GM23338 (cell line): Measurements from ENCODE around the gene SAAL1. TPM values are rescaled to one million over a fixed set of nuclear protein-coding genes. Genes with fewer than 3 reads are reported as not detected.

ENCODE experiments used
- ATAC-seq: fragments of 200-7000 bp; cut with Tn5 transposase; 3 replicates; pipeline ENCODE4 v1.9.1; 2020
- DNase-seq: peaks from one replicate; pipeline ENCODE4 v3.0.0-alpha.2; 2015; ENCODE audit warnings: low spot score
- H2AFZ ChIP-seq: fragments of 200-600 bp; sonication (generic); 2 replicates; pipeline ENCODE4 v1.8.0; 2016; ENCODE audit warnings: antibody characterized with exemption, mild to moderate bottlenecking, moderate library complexity
- H3F3A ChIP-seq: fragments of 200-600 bp; sonication (generic); replicated peaks from 2 replicates; pipeline ENCODE4 v1.8.0; 2017; ENCODE audit warnings: antibody characterized with exemption, mixed run types, low read depth
- H3K27ac ChIP-seq: fragments of 200-600 bp; sonication (generic); 2 replicates; pipeline ENCODE4 v1.6.1; 2016; ENCODE audit warnings: low read depth
- H3K27me3 ChIP-seq: fragments of 200-600 bp; sonication (generic); 2 replicates; pipeline ENCODE4 v1.8.0; 2016; ENCODE audit warnings: mild to moderate bottlenecking, mixed run types, moderate library complexity; ENCODE audit not compliant: insufficient read depth
- H3K36me3 ChIP-seq: fragments of 200-600 bp; sonication (generic); 2 replicates; pipeline ENCODE4 v1.8.0; 2016; ENCODE audit warnings: mild to moderate bottlenecking; ENCODE audit not compliant: insufficient read depth
- H3K4me1 ChIP-seq: fragments of 200-600 bp; sonication (generic); 2 replicates; pipeline ENCODE4 v1.8.0; 2016; ENCODE audit warnings: mild to moderate bottlenecking, moderate library complexity; ENCODE audit not compliant: insufficient read depth
- H3K4me2 ChIP-seq: fragments of 200-600 bp; sonication (generic); 2 replicates; pipeline ENCODE4 v1.7.1; 2017; ENCODE audit warnings: mixed run types
- H3K4me3 ChIP-seq: fragments of 200-600 bp; sonication (generic); 2 replicates; pipeline ENCODE4 v1.6.1; 2016; ENCODE audit warnings: mixed run types
- H3K79me2 ChIP-seq: fragments of 200-600 bp; sonication (generic); replicated peaks from 2 replicates; pipeline ENCODE4 v1.8.0; 2017; ENCODE audit warnings: mild to moderate bottlenecking; ENCODE audit not compliant: insufficient read depth
- H3K9me2 ChIP-seq: fragments of 200-600 bp; sonication (generic); 2 replicates; pipeline ENCODE4 v1.8.0; 2017; ENCODE audit not compliant: insufficient read depth
- H4K20me1 ChIP-seq: fragments of 200-600 bp; sonication (generic); replicated peaks from 2 replicates; pipeline ENCODE4 v1.8.0; 2017; ENCODE audit warnings: mild to moderate bottlenecking; ENCODE audit not compliant: insufficient read depth
- H3K27ac Mint-ChIP-seq: 2 replicates; pipeline ENCODE4 v1.8.0; 2020; ENCODE audit warnings: inconsistent platforms, mild to moderate bottlenecking, moderate library complexity, mixed read lengths
- H3K27me3 Mint-ChIP-seq: 3 replicates; pipeline ENCODE4 v1.8.0; 2022; ENCODE audit warnings: low read depth, mild to moderate bottlenecking, moderate library complexity, mixed read lengths, inconsistent platforms; ENCODE audit not compliant: insufficient read depth, poor library complexity
- H3K36me3 Mint-ChIP-seq: 3 replicates; pipeline ENCODE4 v1.8.0; 2021; ENCODE audit warnings: low read depth, mild to moderate bottlenecking, inconsistent platforms, moderate library complexity, mixed read lengths
- H3K4me1 Mint-ChIP-seq: 3 replicates; pipeline ENCODE4 v1.8.0; 2020; ENCODE audit warnings: mild to moderate bottlenecking, inconsistent platforms, mixed read lengths
- H3K4me3 Mint-ChIP-seq: 3 replicates; pipeline ENCODE4 v1.8.0; 2021; ENCODE audit warnings: moderate library complexity, mild to moderate bottlenecking, inconsistent platforms, mixed read lengths
- H3K9me3 Mint-ChIP-seq: 3 replicates; pipeline ENCODE4 v1.8.0; 2020; ENCODE audit warnings: moderate library complexity, mild to moderate bottlenecking, inconsistent platforms, mixed read lengths
- CREB1 ChIP-seq: fragments of 250-450 bp; sonication (Bioruptor Pico); IDR thresholded peaks from 2 replicates; pipeline ENCODE4 v1.5.0; 2020; ENCODE audit warnings: low read depth, mild to moderate bottlenecking, moderate library complexity
- EZH2 ChIP-seq: fragments of 200-600 bp; sonication (generic); IDR thresholded peaks from one replicate; pipeline ENCODE4 v1.8.0; 2017; ENCODE audit warnings: antibody characterized with exemption, mild to moderate bottlenecking, low read depth; ENCODE audit not compliant: unreplicated experiment
- EZH2phosphoT487 ChIP-seq: fragments of 200-600 bp; sonication (generic); IDR thresholded peaks from one replicate; pipeline ENCODE4 v1.8.1; 2018; ENCODE audit warnings: antibody characterized with exemption; ENCODE audit not compliant: unreplicated experiment
- JUNB ChIP-seq: IDR thresholded peaks from one replicate; pipeline ENCODE4 v1.6.1; 2016; ENCODE audit warnings: antibody characterized with exemption; ENCODE audit not compliant: unreplicated experiment
- NANOG ChIP-seq: IDR thresholded peaks from 2 replicates; pipeline ENCODE4 v1.6.1; 2016; ENCODE audit warnings: antibody characterized with exemption, borderline replicate concordance
- POLR2AphosphoS5 ChIP-seq: IDR thresholded peaks from 2 replicates; pipeline ENCODE4 v1.6.1; 2016; ENCODE audit warnings: antibody characterized with exemption, low read depth
- STAT1 ChIP-seq: IDR thresholded peaks from one replicate; pipeline ENCODE4 v1.6.1; 2016; ENCODE audit warnings: antibody characterized with exemption; ENCODE audit not compliant: unreplicated experiment
- ZNF114 ChIP-seq: fragments of 250-450 bp; sonication (Bioruptor Pico); IDR thresholded peaks from 2 replicates; pipeline ENCODE4 v1.5.0; 2020; ENCODE audit warnings: mild to moderate bottlenecking, moderate library complexity
- ZNF331 ChIP-seq: fragments of 250-450 bp; sonication (Bioruptor Pico); IDR thresholded peaks from 2 replicates; pipeline ENCODE4 v1.5.0; 2020; ENCODE audit warnings: low read depth, mild to moderate bottlenecking, moderate library complexity
- ZNF462 ChIP-seq: fragments of 250-450 bp; sonication (Bioruptor Pico); IDR thresholded peaks from 2 replicates; pipeline ENCODE4 v1.5.0; 2020; ENCODE audit warnings: mild to moderate bottlenecking, moderate library complexity
- polyA plus RNA-seq: library from polyadenylated mRNA; unstranded; fragments of >200 nt; fragmentation: Nextera tagmentation; extraction: Ambion mirVana; gene quantifications from 2 replicates; pipeline ENCODE4 v1.2.1, GENCODE V29; 2016
- total RNA-seq: library from RNA; depleted of rRNA; stranded (reverse); fragments of >200 nt; shearing (Covaris generic); gene quantifications from 2 replicates; pipeline ENCODE4 v1.2.3, GENCODE V29; 2014
- TF ChIP-seq, protein P1 (sequence below): IDR thresholded peaks from one replicate; pipeline ENCODE4 v1.6.1; 2018; ENCODE audit warnings: antibody characterized with exemption; ENCODE audit not compliant: unreplicated experiment
- TF ChIP-seq, protein P2 (sequence below), 2 experiments: fragments of 200-600 bp in 1 of 2; sonication (generic) in 1 of 2; conservative IDR thresholded peaks; 2 replicates each; pipeline versions ENCODE4 v1.5.1 to v1.6.1; 2016 to 2017; ENCODE audit warnings: antibody characterized with exemption in 2 of 2, low read depth in 2 of 2, mild to moderate bottlenecking in 2 of 2, moderate library complexity in 1 of 2
- TF ChIP-seq, protein P3 (sequence below): IDR thresholded peaks from 2 replicates; pipeline ENCODE4 v1.6.1; 2016; ENCODE audit warnings: antibody characterized with exemption

Gene SAAL1
- total and polyA plus RNA-seq, 2 experiments from 2014 or later: 45.9 to 61.0 TPM

GRCh38 chr11:18093959-18094358 lies 11.9 kb downstream of the SAAL1 start:
- no peak overlapping the region for H3K27ac Mint-ChIP-seq
- Histone ChIP-seq H3K4me1 (no peaks in the 10 kb centered on the region), H2AFZ (no peak overlapping the region), H3F3A (no peaks in the 10 kb centered on the region), H4K20me1 (peaks cover 29% of the 10 kb centered on the region), H3K27ac (no peak overlapping the region), H3K36me3 (peaks cover 38% of the 10 kb centered on the region), H3K27me3 (no peaks in the 10 kb centered on the region), H3K9me2 (no peaks in the 10 kb centered on the region), H3K79me2 (peaks cover 33% of the 10 kb centered on the region), H3K4me2 (no peak overlapping the region), H3K4me3 (no peak overlapping the region)
- H3K27me3 Mint-ChIP-seq: no peaks in the 10 kb centered on the region
- no peak for ATAC-seq
- peaks cover 57% of the 10 kb centered on the region for H3K36me3 Mint-ChIP-seq
- H3K9me3 Mint-ChIP-seq: no peaks in the 10 kb centered on the region
- TF ChIP-seq EZH2phosphoT487 (no peak), ZNF462 (CRISPR knock-in tag) (no peak), STAT1 (no peak), NANOG (no peak), CREB1 (CRISPR knock-in tag) (no peak), JUNB (no peak), ZNF331 (no peak), POLR2AphosphoS5 (no peak), ZNF114 (CRISPR knock-in tag) (no peak), EZH2 (no peak)
- TF ChIP-seq, protein P1, sequence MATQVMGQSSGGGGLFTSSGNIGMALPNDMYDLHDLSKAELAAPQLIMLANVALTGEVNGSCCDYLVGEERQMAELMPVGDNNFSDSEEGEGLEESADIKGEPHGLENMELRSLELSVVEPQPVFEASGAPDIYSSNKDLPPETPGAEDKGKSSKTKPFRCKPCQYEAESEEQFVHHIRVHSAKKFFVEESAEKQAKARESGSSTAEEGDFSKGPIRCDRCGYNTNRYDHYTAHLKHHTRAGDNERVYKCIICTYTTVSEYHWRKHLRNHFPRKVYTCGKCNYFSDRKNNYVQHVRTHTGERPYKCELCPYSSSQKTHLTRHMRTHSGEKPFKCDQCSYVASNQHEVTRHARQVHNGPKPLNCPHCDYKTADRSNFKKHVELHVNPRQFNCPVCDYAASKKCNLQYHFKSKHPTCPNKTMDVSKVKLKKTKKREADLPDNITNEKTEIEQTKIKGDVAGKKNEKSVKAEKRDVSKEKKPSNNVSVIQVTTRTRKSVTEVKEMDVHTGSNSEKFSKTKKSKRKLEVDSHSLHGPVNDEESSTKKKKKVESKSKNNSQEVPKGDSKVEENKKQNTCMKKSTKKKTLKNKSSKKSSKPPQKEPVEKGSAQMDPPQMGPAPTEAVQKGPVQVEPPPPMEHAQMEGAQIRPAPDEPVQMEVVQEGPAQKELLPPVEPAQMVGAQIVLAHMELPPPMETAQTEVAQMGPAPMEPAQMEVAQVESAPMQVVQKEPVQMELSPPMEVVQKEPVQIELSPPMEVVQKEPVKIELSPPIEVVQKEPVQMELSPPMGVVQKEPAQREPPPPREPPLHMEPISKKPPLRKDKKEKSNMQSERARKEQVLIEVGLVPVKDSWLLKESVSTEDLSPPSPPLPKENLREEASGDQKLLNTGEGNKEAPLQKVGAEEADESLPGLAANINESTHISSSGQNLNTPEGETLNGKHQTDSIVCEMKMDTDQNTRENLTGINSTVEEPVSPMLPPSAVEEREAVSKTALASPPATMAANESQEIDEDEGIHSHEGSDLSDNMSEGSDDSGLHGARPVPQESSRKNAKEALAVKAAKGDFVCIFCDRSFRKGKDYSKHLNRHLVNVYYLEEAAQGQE: no peak
- TF ChIP-seq, protein P2, sequence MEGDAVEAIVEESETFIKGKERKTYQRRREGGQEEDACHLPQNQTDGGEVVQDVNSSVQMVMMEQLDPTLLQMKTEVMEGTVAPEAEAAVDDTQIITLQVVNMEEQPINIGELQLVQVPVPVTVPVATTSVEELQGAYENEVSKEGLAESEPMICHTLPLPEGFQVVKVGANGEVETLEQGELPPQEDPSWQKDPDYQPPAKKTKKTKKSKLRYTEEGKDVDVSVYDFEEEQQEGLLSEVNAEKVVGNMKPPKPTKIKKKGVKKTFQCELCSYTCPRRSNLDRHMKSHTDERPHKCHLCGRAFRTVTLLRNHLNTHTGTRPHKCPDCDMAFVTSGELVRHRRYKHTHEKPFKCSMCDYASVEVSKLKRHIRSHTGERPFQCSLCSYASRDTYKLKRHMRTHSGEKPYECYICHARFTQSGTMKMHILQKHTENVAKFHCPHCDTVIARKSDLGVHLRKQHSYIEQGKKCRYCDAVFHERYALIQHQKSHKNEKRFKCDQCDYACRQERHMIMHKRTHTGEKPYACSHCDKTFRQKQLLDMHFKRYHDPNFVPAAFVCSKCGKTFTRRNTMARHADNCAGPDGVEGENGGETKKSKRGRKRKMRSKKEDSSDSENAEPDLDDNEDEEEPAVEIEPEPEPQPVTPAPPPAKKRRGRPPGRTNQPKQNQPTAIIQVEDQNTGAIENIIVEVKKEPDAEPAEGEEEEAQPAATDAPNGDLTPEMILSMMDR (conservative IDR thresholded peaks at IDR 0.05; ENCODE audit: low read depth in 2 of 2): no peak
- TF ChIP-seq, protein P3, sequence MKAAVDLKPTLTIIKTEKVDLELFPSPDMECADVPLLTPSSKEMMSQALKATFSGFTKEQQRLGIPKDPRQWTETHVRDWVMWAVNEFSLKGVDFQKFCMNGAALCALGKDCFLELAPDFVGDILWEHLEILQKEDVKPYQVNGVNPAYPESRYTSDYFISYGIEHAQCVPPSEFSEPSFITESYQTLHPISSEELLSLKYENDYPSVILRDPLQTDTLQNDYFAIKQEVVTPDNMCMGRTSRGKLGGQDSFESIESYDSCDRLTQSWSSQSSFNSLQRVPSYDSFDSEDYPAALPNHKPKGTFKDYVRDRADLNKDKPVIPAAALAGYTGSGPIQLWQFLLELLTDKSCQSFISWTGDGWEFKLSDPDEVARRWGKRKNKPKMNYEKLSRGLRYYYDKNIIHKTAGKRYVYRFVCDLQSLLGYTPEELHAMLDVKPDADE: no peak
- no peaks in the 10 kb centered on the region for H3K4me1 Mint-ChIP-seq
- no peak for DNase-seq
- no peak overlapping the region for H3K4me3 Mint-ChIP-seq
